Psoas muscle (tissue), 8 donors: ENCODE measurements around the gene ZNF600. TPM values are rescaled to one million over a fixed set of nuclear protein-coding genes. Genes with fewer than 3 reads are reported as not detected.
"Not testable (repeated sequence)": the region's sequence is repeated elsewhere in the genome, so short reads cannot be mapped to it uniquely, and the experiment has no call there.

Experiments
- ATAC-seq, 4 donors: fragments of 200-7000 bp; cut with Tn5 transposase; one replicate each; pipeline ENCODE4 v1.9.1; 2020; ENCODE audit warnings: moderate library complexity in 3 of 4, mild to moderate bottlenecking in 2 of 4
- DNase-seq, 2 donors: peaks; one replicate each; pipeline ENCODE4 v3.0.0-alpha.2; 2020
- H3K27ac ChIP-seq: fragments of 200-600 bp; one replicate; pipeline ENCODE4 v1.8.0; 2022
- H3K27me3 ChIP-seq, 3 donors: fragments of 200-600 bp in 1 of 3; one replicate each; pipeline versions ENCODE4 v1.6.1 to v1.8.0; 2013 to 2022; ENCODE audit warnings: low read length in 2 of 3, mild to moderate bottlenecking in 2 of 3, moderate library complexity in 1 of 3; ENCODE audit not compliant: insufficient read depth in 3 of 3
- H3K36me3 ChIP-seq, 2 donors: fragments of 200-600 bp in 1 of 2; one replicate each; pipeline versions ENCODE4 v1.6.1 to v1.8.0; 2013 to 2022; ENCODE audit warnings: low read depth in 1 of 2, mild to moderate bottlenecking in 1 of 2, moderate library complexity in 1 of 2; ENCODE audit not compliant: insufficient read depth in 1 of 2
- H3K4me1 ChIP-seq: fragments of 200-600 bp; one replicate; pipeline ENCODE4 v1.8.0; 2022
- H3K4me3 ChIP-seq: fragments of 200-600 bp; one replicate; pipeline ENCODE4 v1.8.0; 2022; ENCODE audit warnings: mild to moderate bottlenecking
- H3K9me3 ChIP-seq: fragments of 200-600 bp; one replicate; pipeline ENCODE4 v1.8.0; 2022
- WGBS, 3 donors: extraction: QIAGEN DNeasy Blood & Tissue Kit; methylation state at CpG; one replicate each; pipeline versions ENCODE4 v1.1.6 to v1.1.7; 2013; 5-methylcytosine and 5-hydroxymethylcytosine counted together
- intact Hi-C, 2 donors: fragments of 100-400 bp; cut with DNase I; formaldehyde crosslinking; loops; one replicate each; pipeline versions ENCODE4 v1.11.0 to v1.14.2; 2022
- long read RNA-seq, 2 donors: library from polyadenylated mRNA; unstranded; transcript quantifications; one replicate each; pipeline ENCODE4 v2.0.0, GENCODE V29; 2021
- polyA plus RNA-seq, 3 donors: library from polyadenylated mRNA; stranded (reverse); fragments of 200-250 nt; gene quantifications; one replicate each; pipeline ENCODE4 v1.2.3, GENCODE V29; 2013
- total RNA-seq, 4 donors: library from RNA; stranded (reverse); fragmentation: NEBNext Ultra II Directional in 2 of 4; extraction: Animal tissue kit (Norgen Biotek cat#: 25700) in 2 of 4; gene quantifications; one replicate each; pipeline versions ENCODE4 v1.2.1 to v1.2.4, GENCODE V29; 2021 to 2023
- TF ChIP-seq, protein P1 (sequence below): fragments of 200-600 bp; IDR thresholded peaks from one replicate; pipeline ENCODE4 v1.8.0; 2022; ENCODE audit warnings: antibody characterized with exemption
- donor health status: healthy with polysubstance abuse.
- donor health status: DM: no; HTN: no; CAD: no; lungs with moderate emphysema.
- donor health status: Bipolar disorder and iron deficiency.
- donor health status: healthy.
- donor health status: DM: yes; HTN: yes; CAD: no.
- donor health status: DM: no; HTN: no; CAD: no.
- donor health status: DM: no; HTN: no; CAD: no.
- donor health status: DM: yes; HTN: yes; CAD: no.

ZNF600 gene
- total RNA-seq (1 to 10 TPM in 3 of 4 donors, under 1 TPM in 1; 0.71 to 2.4 (median 2.0) TPM), polyA plus RNA-seq (1 to 10 TPM in 2 of 3 donors, under 1 TPM in 1; 0.82 to 3.0 (median 1.5) TPM)
- long read RNA-seq, donor 1, partial matches to known transcripts, result 0 of 2 reads
- long read RNA-seq, donor 1, other reads (novel, unspliced or antisense), result 0 of 2 reads
- long read RNA-seq, donor 2, partial matches to known transcripts, result 0 of 2 reads
- long read RNA-seq, donor 2, other reads (novel, unspliced or antisense), result 2 of 2 reads

DNA sequence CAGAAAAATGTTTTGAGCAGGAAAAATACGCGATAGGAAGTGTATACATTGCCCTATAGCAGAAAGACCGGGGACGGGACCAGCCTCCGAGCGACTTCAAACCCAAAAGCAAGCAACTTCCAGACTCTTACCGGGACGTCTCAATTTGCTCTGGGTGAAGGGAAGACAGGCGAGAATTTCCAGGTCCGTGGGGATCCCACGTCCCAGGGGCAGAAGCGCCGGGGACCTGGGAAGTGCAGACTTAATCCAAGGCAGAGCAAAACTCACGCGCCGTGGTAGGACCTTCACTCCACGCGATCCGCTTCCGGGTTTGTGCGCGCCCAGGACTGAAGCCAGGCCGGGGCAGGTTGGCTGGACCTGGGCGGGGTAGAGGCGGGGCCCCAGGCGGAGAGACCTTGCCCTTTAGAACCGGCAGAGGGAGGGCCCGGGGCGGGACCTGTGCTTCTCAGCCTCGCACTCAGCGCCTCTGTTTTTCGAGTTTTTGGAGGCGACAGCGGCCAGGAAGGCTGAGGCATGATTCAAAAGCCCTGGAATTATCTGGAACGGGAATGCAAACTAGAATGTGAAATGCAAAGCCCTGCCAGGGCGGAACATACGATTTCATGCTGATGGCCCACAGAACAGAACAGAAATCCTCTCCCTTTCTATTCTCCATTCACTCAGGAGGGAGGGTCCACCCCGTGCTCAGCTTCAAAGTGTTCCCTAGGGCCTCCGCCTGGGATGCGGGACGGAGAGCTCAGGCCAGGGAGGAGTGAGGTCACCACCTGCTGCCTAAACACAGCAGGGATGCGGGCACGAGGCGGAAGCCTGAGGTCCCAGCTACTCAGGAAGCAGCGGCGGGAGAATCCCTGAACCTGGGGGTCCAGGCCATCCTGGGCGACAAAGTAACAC is at the start of gene ZNF600:
ZNF600 (minus strand) TSS at position 328 of the 891 bp plus-strand sequence. CDS start 7,903 bp downstream, outside the sequence.
- intact Hi-C loops, result not testable (repeated sequence)
- ATAC-seq, result peak; percentile 76 to 99 (median 96)

DNA sequence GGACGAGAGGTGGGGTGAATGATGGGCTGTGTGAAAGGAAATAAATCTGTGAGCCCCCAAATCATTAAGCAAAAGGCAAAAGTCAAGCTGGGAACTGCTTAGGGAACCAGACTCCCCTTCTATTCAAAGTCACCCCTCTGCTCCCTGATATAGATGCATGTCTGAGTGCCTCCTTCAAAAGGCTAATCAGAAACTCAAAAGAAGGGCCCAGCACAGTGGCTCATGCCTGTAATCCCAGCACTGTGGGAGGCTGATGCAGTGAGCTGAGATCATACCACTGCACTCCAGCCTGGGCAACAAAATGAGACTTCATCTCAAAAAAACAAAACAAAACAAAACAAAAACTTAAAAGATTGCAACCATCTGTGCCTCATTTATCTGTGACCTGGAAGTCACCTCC is 47.7 kb upstream of the ZNF600 start:
- Histone ChIP-seq H3K9me3 (peaks cover 20% of the 10 kb centered on the region), H3K36me3 (peaks cover 0 to 13% of the 10 kb centered on the region in 2 donors)
- H3K4me1 ChIP-seq, ATAC-seq, intact Hi-C loops, H3K27ac ChIP-seq, DNase-seq, H3K27me3 ChIP-seq, H3K4me3 ChIP-seq: not testable (repeated sequence)
- WGBS, 3 donors, result 41 to 73% (median 72%) methylated on average over 1 of the region's 1 CpG

More for the DNA sequence above, at the start of gene ZNF600:
- H3K9me3 ChIP-seq, H3K36me3 ChIP-seq, H3K27me3 ChIP-seq, H3K4me1 ChIP-seq: not testable (repeated sequence)
- Histone ChIP-seq H3K27ac (peak within 1 kb of the TSS; percentile 19), H3K4me3 (peak within 1 kb of the TSS; percentile 69)
- TF ChIP-seq, protein P1, sequence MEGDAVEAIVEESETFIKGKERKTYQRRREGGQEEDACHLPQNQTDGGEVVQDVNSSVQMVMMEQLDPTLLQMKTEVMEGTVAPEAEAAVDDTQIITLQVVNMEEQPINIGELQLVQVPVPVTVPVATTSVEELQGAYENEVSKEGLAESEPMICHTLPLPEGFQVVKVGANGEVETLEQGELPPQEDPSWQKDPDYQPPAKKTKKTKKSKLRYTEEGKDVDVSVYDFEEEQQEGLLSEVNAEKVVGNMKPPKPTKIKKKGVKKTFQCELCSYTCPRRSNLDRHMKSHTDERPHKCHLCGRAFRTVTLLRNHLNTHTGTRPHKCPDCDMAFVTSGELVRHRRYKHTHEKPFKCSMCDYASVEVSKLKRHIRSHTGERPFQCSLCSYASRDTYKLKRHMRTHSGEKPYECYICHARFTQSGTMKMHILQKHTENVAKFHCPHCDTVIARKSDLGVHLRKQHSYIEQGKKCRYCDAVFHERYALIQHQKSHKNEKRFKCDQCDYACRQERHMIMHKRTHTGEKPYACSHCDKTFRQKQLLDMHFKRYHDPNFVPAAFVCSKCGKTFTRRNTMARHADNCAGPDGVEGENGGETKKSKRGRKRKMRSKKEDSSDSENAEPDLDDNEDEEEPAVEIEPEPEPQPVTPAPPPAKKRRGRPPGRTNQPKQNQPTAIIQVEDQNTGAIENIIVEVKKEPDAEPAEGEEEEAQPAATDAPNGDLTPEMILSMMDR, result peak; percentile 25
- peak; percentile 88 to 92 for DNase-seq
- 0 to 1% (median 1%) methylated on average over 47 of the region's 47 CpGs for WGBS, 3 donors

DNA sequence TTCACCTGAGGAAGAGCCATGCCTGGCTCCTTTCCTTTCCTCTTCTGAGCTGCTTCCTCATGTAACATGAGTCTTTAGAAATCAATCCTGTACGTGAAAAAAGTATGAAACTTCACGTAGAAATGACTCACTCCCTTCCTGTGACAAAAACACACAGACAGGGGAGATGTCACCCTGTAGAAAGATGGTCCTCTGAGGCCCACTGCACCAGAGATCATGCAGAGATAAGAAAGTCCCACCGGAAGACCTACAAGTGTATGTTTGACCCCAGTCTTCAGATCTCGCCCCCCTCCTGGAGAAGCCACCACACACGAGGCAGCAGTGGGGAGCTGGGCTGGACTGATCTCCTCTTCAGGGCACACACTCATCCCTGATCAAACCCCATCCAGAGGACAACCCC is 47.0 kb upstream of the ZNF600 start:
- 58 to 60% (median 59%) methylated on average over 5 of the region's 5 CpGs for WGBS, 3 donors
- H3K4me1 ChIP-seq, intact Hi-C loops, DNase-seq, H3K27me3 ChIP-seq, H3K27ac ChIP-seq, ATAC-seq, H3K36me3 ChIP-seq, H3K4me3 ChIP-seq: not testable (repeated sequence)
- H3K9me3 ChIP-seq, result peaks cover 13% of the 10 kb centered on the region

DNA sequence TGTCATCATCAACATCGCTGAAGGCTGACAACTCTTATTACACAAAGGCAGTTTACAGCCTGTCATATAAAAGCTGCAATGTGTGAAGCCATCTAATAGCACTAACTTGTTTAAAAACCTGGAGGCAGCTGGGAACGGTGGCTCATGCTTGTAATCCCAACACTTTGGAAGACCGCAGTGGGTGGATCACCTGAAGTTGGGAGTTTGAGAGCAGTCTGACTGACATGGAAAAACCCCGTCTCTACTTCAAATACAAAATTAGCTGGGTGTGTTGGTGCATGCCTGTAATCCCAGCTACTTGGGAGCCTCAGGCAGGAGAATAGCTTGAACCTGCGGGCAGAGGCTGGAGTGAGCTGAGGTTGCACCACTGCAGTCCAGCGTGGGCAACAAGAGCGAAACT is 43.3 kb upstream of the ZNF600 start:
- H3K4me3 ChIP-seq, H3K27me3 ChIP-seq, intact Hi-C loops, H3K4me1 ChIP-seq, H3K36me3 ChIP-seq, DNase-seq, H3K27ac ChIP-seq, H3K9me3 ChIP-seq, ATAC-seq: not testable (repeated sequence)
- 60 to 67% (median 65%) methylated on average over 7 of the region's 7 CpGs for WGBS, 3 donors

DNA sequence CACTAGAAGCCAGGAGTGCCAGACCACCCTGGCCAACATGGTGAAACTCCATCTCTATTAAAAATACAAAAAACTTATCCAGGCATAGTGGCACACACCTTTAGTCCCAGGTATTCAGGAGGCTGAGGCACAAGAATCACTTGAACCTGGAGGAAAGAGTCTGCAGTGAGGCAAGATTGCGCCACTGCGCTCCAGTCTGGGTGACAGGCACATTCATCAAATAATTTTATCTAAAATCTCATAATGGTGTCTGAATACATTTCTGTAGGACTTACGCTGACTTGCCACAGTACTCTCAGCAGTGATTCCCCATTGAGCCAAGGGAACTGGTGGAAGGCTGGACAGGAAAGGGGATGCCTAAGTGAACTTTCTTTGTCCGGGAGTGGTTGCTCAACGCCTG is 39.2 kb upstream of the ZNF600 start:
- intact Hi-C loops, result no loop called here
- no peaks in the 10 kb centered on the region for H3K4me1 ChIP-seq
- no peaks in the 10 kb centered on the region for H3K36me3 ChIP-seq
- ATAC-seq, result no peak
- WGBS, 3 donors, result 89 to 95% (median 92%) methylated on average over 5 of the region's 5 CpGs
- H3K27ac ChIP-seq, result no peak overlapping the region
- no peaks in the 10 kb centered on the region for H3K27me3 ChIP-seq
- TF ChIP-seq, protein P1, result no peak
- H3K4me3 ChIP-seq, result no peak overlapping the region
- no peak for DNase-seq
- peaks cover 5% of the 10 kb centered on the region for H3K9me3 ChIP-seq

DNA sequence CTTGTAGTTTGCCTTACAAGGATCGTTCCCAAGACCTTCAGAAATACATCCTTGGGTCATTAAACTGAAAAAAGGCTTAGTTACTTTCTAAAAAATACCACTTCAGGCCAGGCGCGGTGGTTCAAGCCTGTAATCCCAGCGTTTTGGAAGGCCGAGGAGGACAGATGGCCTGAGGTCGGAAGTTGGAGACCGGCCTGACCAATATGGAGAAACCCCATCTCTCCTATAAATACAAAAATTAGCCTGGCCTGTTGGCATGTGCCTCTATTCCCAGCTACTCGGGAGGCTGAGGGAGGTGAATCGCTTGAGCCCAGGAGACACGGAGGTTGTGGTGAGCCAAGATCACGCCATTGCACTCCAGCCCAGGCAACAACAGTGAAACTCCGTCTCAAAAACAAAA is 37.1 kb upstream of the ZNF600 start:
- Histone ChIP-seq H3K27ac (no peak overlapping the region), H3K4me1 (no peaks in the 10 kb centered on the region), H3K9me3 (peaks cover 5% of the 10 kb centered on the region), H3K4me3 (no peak overlapping the region), H3K36me3 (no peaks in the 10 kb centered on the region), H3K27me3 (no peaks in the 10 kb centered on the region)
- TF ChIP-seq, protein P1, result no peak
- WGBS, 3 donors, result 89 to 93% (median 91%) methylated on average over 12 of the region's 12 CpGs
- intact Hi-C loops, result loop anchor here in 1 of 2 donors (5.0 kb wide), 1 partner anchor 34 kb away; the partner anchor contains the start of gene ZNF468
- no peak for ATAC-seq
- no peak for DNase-seq

DNA sequence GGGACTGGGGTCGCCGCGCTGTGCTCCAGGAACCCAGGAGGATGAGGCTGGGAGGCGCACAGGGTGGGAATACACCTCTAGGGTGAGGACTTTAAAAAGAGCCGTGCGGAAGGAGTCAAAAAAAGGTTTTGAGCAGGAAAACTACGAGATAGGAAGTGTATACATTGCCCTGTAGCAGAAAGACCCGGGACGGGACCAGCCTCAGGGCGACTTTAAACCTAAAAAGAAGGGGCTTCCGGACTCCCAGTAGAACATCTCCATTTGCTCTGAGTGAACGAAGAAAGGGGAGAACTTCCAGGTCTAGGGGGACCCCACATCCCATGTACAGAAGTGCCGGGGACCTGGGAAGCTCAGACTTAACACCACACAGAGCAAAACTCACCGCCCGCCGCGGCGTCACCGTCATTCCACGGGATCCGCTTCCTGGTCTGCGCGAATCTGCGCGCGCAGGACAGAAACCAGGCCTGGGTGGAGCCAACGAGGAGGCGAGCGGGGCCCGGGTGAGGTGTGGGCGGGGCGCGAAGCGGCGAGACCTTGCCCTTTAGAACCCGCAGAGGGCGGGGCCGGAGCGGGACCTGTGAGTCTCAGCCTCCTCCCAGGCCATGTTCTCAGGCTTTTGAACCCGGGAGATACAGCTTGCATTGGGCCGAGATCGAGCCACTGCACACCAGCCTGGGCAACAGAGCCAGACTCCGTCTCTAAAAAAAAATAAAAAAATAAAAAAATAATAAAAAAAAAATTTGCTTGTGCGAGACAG is 34.8 kb upstream of the ZNF600 start, which contains the start of gene ZNF28:
ZNF28 (minus strand) TSS at position 430 of the 757 bp plus-strand sequence. CDS start 3,675 bp downstream, outside the sequence.
- not testable (repeated sequence) for H3K36me3 ChIP-seq, H3K27me3 ChIP-seq, H3K4me1 ChIP-seq, H3K9me3 ChIP-seq
- Histone ChIP-seq H3K27ac (peak within 1 kb of the TSS; percentile 58), H3K4me3 (peak within 1 kb of the TSS; percentile 77)
- DNase-seq (peak; percentile 70 to 81), ATAC-seq (peak; percentile 95 to 100 (median 100))
- WGBS, 3 donors, result 0 to 2% (median 1%) methylated on average over 22 to 36 of the region's 44 CpGs
- intact Hi-C loops, result loop anchor here in 1 of 2 donors (5.0 kb wide), 1 partner anchor 36 kb away; the partner anchor contains the start of gene ZNF468
